T-helper 2 cell (primary cell): ENCODE results near the gene PRM3.
A peak's percentile ranks its signal among the peaks of the same experiment; 100 is the strongest.
"Not testable (repeated sequence)": the region's sequence is repeated elsewhere in the genome, so short reads cannot be mapped to it uniquely, and the experiment has no call there.

ENCODE experiments used
- DNase-seq, 5 experiments: peaks; one replicate each; pipeline versions ENCODE4 v3.0.0 to v3.0.0-alpha.2; 2012 to 2022

The PRM3 gene

DNA sequence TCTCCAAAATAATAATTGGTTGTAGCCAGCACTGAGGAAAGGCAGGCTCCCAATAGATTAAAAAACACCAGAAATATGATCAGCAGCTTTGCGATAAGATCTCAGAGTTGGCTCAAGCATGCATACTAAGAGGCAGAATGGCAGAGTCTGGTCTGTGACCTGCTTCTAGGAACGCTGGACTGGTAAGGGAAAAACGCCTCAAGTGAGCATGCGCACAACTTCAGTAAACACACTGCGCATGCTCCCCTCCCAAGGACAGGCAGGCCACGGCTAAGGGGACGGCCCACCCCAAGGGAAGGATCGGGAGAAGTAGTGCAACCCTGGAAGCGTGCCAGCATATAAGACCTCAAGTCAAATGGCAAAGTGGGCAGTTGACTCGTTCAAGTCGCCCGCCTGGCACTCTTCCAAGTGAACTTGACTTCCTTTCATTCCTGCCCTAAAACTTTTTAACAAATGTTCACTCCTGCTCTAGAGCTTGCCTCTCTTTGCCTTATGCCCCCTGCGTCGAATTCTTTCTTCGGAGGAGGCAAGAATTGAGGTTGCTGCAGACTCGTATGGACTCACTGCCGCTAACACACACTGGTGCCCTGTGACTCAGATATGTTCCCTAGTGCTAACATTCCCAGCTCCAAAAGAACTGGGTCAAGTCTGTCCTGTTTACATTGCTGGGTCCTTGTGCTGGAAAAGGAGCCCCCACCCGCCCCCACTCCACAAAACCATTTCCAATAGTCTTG, 30.1 kb upstream of the PRM3 start:
- DNase-seq, result no peak

DNA sequence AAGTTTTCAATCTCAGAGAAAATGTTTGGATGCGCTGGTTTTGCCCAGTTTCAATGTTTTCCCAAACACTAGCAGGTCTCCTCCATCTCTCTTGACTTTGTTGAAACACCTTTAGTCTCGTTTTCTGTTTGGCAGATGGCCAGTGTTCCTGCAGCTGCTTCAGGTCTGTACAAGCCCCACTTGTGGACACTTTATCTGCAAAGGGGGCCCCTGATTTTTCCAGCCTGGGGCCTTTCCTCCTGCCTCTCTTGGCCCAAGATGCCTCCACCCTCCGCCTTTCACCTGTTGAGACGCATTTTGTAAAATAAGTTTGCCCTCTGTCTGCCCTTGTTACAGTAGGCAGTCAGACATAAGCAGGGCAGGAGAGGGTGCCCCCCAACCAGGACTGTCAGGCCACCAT, 29.5 kb upstream of the PRM3 start:
- DNase-seq, result no peak

DNA sequence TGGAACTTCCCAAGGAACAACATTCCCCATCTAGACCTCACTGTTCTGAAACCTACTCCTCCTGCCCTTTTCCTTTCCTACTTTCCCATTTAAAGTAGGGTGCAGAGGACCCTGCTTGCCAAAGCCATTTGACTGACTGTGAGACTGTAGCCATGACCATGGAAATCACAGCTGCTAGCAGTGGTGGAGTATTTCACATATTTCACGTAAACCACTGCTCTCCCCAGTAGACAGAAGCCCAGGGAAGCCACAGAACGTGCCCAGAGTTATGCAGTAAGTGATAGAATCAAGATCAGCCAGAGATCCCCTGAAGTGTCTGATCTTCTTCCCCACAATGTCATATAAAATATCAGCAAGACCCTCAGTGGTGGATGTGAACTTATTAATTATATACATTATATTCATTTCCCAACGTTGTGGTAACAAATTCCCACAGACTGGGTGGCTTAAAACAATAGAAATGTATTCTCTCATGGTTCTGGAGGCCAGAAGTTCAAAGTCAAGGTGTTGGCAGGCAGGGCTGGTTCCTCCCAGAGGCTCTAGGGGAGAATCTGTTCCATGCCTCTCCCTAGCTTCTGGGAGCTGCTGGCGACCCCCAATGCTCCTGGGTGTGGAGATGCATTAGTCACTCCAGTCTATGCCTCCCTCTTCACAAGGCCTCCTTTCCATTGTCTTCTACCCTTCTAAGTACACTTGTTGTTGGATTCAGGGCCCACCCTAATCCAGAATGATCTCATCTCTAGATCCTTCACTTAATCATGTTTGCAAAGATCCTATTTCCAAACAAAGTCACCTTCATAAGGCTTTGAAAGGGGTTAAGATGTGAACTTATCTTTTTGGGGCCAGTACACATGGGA, 28.4 kb upstream of the PRM3 start:
- DNase-seq, result no peak

DNA sequence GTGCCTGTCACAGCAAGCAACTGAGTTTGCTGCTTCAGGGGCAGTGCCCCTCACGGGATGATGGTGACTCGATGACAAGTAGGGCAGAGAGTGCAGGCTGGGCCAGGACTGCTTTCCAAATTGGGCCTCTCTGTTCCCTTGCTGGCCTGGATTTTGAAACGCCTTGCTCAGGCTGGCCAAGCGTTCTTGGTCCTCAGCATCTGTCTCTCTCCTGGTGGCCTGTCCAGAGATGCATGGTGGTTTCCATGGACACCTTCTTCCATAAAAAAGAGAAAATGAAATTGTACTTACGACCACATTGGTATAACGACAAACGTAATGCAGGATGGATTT, 27.1 kb upstream of the PRM3 start:
- DNase-seq, result no peak

DNA sequence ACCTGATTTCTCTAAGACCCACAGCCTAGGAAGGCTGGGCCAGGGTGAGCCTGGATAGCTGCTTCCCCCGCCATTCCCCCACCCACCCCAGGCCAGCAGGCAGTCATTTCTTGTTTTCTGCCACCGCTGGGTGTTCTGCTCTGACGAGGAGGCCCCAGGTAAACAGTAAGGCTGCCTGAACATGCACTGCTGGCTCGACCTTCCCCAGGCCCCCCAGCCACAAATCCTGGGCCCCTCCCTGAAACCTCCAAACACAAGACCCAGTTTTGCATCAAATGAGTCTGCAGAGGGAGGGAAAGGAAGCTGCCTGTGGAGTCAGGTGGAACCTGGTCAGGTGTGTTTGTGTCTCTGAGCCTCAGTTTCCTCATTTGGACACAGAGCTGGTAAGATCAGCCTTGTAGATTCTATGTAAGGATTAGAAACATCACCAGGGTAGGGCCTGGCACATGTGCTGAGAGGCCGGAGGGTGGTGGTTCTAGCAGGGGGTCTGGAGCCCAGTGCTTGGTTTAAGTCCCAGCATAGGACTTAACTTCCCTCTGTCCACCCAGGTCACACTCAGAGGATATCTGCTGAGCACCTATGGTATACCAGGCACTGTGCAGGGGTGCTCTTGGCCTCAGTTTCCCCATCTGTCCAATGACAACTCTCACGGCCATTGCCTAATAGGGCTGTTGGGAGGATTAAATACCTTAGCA, 26.6 kb upstream of the PRM3 start:
- DNase-seq, result no peak

DNA sequence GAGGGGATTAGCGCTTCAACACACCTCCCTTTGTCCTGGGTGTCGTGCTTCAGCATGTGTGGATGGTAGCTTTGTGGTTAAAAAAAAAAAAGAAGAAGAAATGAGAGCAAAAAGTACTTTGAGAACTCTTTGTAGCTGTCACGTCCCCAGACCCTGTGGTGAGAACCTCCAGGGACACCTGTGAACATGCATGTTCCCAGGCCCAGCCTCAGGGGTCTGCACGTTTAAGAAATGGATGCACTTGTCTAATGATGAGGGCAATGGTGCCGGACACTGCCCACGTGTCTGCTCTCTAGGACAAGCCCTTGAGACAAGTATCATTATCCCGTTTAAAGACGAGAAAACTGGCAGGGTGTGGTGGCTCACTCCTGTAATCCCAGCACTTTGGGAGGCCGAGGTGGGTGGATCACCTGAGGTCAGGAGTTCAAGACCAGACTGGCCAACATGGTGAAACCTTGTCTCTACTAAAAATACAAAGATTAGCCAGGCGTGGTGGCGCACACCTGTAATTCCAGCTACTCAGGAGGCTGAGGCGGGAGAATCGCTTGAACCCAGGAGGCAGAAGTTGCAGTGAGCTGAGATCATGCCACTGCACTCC, 25.6 kb upstream of the PRM3 start:
- not testable (repeated sequence) for DNase-seq

DNA sequence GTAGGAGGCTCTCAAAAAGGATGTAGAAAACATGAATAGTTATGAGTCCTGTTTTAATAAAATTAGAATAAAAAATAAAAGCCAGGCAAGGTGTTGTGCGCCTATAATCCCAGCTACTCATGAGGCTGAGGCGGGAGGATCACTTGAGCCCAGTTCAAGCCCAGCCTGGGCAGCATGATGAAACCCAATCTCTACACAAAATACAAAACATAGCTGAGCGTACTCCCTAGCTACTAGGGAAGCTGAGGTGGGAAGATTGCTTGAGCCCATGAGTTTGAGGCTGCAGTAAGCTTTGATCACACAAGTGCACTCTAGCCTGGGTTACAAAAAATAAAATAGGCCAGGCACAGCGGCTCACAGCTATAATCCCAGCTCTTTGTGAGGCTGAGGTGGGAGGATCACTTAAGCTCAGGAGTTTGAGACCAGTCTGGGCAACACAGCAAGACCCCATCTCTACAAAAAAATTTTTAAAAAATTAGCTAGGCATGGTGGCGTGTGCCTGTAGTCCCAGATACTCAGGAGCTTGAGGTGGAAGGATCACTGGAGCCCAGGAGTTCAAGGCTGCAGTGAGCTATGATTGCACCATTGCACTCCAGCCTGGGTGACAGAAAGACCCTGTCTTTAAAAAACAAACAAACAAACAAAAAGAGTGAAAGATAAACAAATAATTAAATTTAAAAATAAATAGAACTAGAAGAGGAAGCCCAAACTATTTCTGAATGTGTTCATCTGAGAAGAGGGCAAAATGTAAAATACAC, 24.9 kb upstream of the PRM3 start:
- DNase-seq, result no peak

DNA sequence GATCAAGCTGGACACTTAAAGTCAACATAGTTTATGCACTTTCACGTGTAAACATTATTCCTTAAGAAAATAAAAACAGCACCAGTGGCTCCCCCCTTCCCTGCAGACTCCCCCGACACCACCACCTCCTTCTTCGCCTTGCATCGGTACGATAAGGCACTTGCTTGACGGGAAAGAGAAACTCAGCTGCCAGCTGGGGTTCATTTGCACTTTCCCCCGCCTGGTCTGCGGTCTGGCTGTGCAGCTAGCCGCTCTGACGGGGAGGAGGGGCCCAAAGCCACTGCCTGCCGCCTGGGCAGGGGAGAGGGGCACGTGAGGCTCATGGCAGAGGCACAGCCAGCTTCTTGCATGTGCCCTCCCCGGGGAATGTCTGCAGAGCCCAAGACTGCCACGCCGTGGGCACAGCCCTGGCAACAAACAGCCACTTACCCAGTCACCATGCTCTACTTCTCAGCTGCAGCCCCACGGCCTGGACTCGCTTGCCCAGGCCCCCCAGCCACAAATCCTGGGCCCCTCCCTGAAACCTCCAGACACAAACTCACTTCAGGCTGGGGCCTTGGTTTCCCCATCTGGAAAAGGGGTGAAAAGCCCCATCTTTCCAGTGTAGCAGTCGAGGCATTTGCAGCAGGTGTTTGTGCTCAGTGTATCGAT, 24.2 kb upstream of the PRM3 start:
- DNase-seq, result peak; percentile 17 to 90 (median 35)

DNA sequence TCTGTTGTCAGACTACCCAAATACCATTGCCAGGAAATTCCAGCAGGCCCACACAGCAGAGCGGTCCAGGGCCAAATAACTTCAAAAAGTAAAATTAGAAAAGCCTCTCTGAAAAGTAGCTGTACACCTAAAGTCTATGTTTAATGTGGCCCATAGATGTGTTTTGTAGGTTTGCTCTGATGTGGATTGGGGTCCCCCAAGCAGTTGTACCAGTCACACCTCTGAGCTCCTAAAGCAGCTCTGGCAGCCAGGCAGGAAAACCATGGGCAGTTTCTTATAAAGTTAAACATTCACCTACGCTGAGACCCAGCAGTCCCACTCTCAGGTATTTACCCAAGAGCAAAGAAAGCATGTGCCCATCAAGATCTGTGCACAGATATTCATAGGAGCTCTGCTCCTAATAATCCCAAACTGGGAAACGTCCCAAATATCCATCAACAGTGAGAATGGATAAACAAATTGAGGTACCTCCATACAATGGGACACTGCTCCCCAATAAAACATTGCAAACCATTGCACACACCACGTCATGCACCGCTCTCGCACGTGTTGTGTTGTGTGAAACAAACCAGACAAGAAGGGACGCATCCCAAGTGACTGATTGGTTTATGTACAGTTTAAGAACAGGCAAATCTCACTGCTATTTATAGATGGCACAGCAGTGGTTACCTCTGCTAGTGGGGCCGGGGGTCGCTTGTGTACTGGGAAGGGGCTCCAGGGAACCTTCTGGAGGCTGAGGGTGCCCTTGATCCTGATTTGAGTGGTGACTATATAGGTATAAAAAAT, 23.5 kb upstream of the PRM3 start:
- DNase-seq, result no peak

DNA sequence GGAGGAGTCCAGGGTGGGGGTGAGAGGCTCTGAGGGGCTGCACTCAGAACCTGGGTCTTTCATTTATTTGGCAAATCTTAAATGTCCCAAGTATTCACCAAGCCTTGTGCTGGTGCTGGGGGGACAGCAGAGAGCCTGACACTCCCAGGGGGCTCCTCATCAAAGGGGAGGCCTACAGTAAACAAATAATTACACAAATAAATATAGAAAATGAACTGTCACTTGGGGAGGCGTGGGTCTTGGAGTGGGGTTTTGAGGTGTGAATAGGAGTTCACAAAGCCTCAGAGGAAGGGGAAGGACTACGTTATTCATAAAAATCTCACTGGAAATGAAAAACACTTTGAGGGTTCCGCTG, 22.9 kb upstream of the PRM3 start:
- DNase-seq, result no peak

DNA sequence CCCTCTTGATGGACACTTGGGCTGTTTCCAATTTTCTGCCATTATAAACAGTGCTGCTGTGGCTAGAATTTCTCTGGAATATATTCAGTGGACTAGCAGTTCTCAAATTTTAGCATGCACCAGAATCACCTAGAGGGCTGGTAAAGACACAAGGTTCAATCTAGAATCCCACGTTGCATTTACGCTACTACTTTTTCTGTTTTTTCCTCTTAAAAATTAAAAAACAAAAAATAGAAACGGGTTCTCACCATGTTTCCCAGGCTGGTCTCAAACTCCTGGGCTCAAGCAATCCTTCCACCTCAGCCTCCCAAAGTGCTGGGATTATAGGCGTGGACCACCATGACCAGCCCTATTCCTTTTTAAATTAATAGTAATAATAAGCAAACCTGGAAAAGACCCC, 22.2 kb upstream of the PRM3 start:
- no peak for DNase-seq

DNA sequence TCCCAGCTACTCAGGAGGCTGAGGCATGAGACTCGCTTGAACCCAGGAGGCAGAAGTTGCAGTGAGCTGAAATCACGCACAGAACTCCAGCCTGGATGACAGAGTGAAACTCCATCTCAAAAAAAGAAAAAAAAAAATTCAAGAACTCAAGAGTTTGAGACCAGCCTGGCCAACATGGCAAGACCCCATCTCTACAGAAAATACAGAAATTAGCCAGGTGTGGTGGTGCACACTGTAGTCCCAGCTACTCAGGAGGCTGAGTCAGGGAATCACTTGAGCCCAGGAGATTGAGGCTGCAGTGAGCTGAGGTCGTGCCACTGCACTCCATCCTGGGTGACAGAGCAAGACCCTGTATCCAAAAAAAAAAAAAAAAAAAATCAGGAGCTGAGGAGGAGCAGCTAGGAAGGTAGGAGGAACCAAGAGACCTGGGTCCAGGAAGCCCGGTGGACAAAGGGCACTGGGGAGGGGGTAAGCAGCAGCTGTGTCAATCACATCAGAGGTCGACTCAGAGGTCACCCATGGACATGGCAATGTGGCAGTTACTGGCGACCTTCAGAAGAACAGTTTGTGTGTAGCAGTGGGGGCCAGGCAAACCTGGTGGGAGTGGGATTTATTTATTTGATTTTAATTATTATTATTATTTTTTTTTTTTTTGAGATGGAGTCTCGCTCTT, 18.8 kb upstream of the PRM3 start:
- DNase-seq, result no peak

DNA sequence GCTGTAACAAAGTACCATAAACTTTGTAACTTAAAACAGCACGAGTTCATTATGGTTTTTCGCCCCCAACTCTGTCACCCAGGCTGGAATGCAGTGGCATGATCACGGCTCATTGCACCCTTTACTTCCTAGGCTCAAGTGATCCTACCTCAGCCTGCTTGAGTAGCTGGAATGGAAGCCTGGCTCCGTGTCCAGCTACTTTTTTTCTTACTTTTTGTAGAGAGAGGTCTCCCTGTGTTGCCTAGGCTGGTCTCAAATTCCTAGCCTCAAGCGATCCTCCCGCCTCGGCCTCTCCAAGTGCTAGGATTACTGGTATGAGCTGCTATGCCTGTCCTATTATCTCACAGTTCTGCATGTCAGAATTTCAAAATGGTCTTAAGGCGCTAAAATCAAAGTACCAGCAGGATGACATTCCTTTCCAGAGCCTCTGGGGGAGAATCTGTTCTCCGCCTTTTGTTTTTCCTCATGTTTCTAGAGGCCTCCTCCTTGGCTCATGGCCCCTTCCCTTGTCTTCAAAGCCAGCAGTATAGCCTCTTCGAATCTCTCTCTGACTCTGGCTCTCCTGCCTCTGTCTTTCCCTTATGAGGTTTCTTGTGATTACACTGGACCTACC, 17.8 kb upstream of the PRM3 start:
- no peak for DNase-seq

DNA sequence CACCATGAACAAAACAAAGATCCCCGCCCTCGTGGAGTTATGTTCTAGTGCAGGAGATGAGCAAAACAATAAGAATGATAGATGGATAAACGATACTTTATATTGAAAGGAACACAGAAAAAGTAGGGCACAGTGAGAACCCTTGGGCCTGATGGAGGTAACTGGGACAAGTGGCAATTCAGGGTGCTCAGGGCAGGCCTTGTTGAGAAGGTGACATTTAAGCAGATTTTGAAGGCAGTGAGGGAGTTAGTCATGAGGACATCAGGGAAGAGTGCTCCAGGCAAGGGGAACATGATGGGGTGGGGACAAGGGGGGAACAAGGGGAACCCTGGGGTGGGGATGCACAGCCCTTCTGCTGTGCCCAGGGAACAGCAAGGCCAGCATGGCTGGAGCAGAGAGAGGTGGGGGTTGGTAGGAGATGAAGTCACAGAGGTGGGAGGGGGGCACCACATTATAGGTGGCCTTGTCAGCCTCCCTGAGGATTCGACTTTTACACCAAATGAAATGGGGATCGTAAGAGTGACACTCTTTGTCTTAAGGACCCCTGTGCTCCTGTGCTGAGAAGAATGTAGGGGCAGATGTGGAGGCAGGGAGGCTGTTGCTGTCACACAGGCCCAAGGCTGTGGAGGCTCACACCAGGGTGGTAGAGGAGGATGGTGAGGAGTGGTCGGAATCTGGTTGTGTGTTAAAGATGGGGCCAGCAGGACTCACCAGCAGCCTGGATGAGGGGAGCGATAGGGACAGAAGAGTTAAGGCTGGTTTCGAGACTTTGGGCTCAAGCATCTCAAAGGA, 16.9 kb upstream of the PRM3 start:
- no peak for DNase-seq

DNA sequence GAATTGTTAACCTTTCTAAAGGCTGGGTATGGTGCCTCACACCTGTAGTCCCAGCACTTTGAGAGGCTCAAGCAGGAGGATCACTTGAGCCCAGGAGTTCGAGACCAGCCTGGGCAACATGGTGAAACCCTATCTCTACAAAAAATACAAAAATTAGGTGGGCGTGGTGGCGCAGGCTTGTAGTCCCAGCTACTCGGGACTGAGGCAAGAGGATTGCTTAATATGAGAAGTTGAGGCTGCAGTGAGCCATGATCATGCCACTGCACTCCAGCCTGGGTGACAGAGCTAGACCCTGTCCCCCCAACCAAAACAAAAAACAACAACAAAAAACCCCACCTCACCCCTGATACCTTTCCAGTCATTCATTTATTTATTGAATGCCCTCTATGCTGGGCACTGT, 16.3 kb upstream of the PRM3 start:
- not testable (repeated sequence) for DNase-seq

DNA sequence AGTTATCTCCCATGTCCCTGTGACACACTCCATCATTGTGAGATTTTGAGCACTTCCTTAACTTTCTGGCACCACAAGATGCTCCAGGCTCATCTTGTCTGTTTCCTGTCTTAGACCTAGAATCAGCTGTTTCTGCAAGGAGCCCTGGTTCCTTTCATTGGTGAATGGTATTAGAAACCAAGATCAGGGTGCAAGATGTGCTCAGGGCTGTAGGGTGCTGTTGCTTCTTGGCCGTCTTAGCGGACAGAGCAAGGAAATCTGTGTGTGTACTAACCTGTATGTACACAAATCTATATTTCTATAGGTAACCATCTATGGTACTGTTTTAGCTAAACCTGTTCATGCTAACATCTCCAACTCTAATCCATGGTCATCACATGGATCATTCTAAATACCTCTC, 15.8 kb upstream of the PRM3 start:
- DNase-seq, result no peak

DNA sequence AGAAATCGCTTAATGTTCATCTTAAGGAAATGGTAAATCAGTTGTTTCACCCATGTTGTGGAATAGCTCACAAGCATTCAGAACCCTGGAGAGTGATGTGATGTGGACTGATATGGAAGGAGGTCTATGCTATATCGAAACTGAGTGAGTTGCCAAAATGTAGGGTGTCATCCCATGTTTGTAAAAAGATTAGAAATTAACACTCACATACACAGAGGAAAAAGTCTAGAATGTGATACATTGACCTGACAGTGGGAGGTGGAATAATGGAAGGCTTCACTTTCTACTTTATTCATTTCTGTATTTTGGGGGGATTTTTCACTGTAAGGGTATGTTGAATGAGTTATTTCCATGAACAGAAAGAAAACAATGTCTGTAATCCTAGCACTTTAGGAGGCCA, 12.4 kb upstream of the PRM3 start:
- DNase-seq, result no peak

DNA sequence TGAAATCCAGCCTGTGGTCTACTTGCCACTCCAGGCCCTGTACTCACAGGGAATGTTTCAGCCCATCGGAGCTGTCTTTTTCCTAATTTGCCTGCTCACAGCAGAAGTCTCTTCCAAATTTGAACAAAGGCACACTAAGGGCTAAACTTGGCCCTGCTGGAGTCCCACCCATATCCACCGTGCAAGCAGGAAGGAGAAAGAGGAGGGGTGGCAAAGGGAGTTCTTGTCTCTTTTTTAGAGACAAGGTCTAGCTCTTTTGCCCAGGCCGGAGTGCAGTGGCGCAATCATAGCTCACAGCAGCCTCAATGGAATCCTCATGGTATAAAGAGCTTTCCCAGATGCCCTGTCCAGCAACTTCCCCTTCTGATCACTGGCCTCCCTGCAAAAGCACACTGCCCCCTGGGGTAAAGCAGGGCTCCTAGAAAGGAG, 10.4 kb upstream of the PRM3 start:
- DNase-seq, result no peak
